Fibroblast of peridontal ligament (primary cell): ENCODE measurements around the gene WDR36.
"Not testable (repeated sequence)": the region's sequence is repeated elsewhere in the genome, so short reads cannot be mapped to it uniquely, and the experiment has no call there.

Experiments used
- DNase-seq: peaks from one replicate; pipeline ENCODE4 v3.0.0-alpha.2; 2010; ENCODE audit errors: extremely low read depth

The WDR36 gene

DNA sequence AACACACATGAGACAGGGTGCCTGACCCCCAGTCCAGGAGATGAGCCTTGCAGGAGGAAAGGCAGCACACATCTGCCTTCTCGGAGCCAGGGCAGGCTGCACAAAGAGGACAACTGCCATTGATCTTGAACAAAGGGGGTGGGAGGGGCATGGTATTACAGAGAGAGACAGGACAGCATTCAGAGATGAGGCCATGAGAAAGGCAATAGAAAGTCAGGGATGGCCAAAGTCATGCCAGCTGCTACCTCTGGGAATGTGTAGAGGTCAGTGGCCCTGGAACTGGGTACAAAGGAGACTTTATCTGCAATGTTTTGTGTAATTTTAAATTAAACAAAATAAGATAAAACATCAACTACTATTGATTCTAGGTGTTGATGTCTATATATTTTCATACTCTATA, 43.2 kb downstream of the WDR36 start:
- DNase-seq, result no peak

DNA sequence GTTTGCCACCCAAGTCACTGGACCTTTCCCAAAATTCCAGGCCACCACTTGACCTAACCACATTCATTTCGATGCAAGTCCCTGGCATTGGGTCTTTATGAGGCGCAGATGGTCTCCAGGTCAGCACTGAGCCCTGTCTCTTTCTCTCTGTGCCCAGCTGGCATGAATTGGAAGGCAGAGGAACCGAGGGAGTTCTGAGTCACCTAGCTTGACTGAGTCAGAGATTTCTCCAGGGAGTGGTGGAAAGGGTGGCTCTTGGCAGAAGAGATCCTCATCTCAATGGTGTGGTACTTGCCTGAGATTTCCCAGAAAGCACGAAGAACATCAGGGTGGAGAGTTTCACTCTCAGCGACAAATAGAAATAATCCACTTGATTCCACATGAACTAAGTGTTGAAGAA, 43.8 kb downstream of the WDR36 start:
- DNase-seq, result peak; percentile 58

- no peak for DNase-seq
Observed at GRCh38 chr5:111138096-111138495, 45.9 kb downstream of the WDR36 start.

DNA sequence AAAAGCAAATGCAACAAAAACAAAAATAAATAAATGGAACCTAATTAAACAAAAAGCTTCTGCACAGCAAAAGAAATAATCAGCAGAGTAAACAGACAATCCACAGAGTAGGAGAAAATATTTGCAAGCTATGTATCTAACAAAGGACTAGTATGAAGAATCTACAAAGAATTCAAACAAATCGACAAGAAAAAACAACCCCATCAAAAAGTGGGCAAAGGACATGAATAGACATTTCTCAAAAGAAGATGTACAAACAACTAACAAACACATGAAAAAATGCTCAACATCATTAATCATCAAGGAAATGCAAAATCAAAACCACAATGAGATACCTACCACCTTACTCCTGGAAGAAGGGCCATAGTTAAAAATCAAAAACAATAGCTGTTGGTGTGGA, 49.3 kb downstream of the WDR36 start:
- not testable (repeated sequence) for DNase-seq

- peak; percentile 49 for DNase-seq
Observed at GRCh38 chr5:111142932-111143331, 50.8 kb downstream of the WDR36 start.

DNA sequence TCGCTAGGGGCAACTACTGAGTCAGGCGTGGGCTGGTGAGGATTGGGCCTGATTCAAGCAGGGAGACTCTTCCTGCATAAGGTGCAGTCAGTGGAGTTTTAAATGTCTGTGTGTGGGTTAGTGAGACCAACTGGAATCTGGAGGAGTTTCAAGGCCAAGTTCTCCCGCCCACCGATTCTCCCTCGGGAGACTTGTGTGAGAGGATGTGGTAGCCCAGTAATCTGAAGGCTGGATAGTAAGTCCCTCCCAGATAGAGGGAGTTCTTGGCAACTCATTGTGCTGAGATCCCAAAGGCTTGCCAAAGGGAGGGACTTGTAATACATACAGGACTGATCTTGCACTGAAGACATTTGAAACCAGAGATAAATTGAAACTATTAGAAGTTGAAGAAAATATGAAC, 51.8 kb downstream of the WDR36 start:
- peak; percentile 98 for DNase-seq

GRCh38 chr5:111144352-111144930, 52.3 kb downstream of the WDR36 start:
- peak; percentile 68 for DNase-seq

- DNase-seq, result no peak
Observed at GRCh38 chr5:111146053-111146452, 53.9 kb downstream of the WDR36 start.

GRCh38 chr5:111147502-111147901, 55.4 kb downstream of the WDR36 start:
- no peak for DNase-seq

- DNase-seq, result no peak
Observed at GRCh38 chr5:111151998-111152397, 59.9 kb downstream of the WDR36 start.

- DNase-seq, result no peak
Observed at GRCh38 chr5:111153483-111153882, 61.3 kb downstream of the WDR36 start.

DNA sequence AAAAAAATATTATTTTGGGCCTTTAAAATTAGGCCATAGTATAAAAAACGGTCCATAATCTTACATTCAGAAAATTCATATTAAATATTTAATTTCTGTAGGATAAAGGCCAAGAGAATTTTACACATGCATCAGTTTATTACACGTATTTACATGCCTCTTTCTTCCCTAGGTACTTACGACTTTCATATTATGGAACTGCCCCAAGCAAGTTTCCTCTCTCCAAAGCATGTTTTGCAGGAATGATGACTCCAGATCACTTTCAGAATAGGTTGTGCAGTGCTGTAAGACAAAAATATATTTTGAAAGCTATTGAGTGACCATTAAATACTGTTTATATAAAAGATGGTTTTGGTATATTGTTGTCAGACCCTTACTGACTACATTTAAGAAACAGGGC, 61.8 kb downstream of the WDR36 start:
- DNase-seq, result no peak

- DNase-seq, result peak; percentile 92
Observed at GRCh38 chr5:111158105-111158744, 66.1 kb downstream of the WDR36 start.

DNA sequence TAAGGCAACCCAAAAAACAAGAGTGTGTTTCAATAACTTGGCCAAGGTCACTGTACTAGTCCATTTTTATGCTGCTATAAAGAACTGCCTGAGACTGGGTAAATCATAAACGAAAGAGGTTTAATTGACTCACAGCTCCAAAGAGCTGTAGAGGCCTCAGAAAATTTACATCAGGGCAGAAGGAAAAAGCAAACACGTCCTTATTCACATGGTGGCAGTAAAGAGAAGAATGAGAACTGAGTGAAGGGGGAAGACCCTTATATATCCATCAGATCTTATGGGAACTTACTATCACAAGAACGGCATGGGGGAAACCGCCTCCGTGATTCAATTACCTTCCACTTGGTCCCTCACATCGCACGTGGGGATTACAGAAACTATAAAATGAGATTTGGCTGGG, 67.7 kb downstream of the WDR36 start:
- DNase-seq, result no peak

DNA sequence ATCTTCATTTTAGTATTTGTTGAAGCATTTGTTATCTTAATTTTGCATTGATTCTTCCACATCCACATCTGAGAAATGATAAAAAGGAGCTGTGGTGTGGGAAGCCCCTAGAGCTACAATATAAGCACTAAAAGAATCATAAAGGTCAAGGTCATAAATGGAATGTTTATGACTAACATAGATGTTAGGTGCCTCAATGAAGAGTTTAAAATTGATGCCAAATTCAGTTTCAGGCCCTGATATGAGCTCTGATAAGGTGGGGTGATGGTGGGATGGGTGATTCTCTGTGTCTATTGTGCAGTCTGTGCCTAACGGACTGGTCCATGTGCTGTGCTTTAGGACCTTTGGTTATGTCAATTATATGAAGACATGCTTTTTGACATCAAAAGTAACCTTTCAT, 70.9 kb downstream of the WDR36 start:
- no peak for DNase-seq

DNA sequence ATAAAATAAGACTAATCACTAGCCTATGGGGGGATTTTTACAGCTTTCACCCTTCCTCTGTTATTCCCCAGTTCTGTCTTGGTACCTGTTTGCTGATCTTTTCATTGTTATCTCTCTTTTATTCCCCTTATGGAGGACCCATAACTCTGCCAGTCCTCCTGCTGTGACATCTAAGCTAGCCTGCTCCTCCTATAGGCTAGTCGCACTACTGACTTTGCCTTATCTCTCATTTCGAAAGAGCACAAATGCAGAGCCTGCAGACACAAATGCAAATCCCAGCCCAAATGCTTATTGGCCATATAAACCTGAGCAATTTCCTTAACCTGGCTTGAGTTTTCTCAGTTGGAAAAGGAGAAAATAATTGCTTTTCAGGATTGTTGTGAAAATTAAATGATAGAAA, 72.9 kb downstream of the WDR36 start:
- DNase-seq, result no peak

DNA sequence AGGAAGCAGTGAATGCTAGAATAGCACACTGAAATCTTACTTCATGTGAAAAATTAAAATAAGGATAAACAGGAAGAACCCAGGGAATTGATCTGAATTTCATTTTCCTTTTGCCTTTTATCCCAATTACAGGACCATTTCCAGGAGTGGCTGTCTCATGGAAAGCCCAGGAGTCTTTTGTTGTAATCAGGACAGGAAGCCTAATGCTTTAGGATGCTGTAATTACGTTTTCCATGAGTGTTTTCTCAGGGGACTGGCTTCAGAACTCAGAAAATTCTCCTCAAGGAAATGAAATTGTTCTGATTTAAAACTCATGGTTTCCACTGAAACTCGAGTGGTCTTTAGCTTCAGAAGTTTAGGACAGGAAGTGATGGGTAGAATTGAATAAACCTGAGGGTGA, 75.4 kb downstream of the WDR36 start:
- DNase-seq, result no peak

DNA sequence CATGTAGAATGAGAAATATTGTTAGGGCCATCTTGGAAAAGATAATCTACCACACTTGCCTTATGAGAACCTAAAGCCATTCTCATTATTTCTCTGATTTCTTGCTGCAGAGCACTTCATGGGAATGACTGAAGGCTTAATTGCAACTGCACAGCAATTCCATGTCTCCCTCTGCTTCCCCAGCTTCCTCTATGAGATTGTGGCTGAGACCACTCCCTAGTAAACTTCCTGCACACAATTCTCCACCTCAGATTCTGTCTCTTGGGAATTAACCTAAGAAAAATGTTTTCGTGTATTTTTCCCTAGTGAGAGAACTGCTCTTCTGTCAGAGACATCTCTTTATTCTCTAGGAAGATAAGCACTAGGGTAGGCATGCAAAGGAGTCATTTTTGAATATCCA, 76.5 kb downstream of the WDR36 start:
- no peak for DNase-seq

GRCh38 chr5:111169269-111169668, 77.1 kb downstream of the WDR36 start:
- no peak for DNase-seq

- DNase-seq, result no peak
Observed at GRCh38 chr5:111170279-111170678, 78.1 kb downstream of the WDR36 start.

- DNase-seq, result no peak
Observed at GRCh38 chr5:111172504-111172903, 80.4 kb downstream of the WDR36 start.

GRCh38 chr5:111173476-111173875, 81.3 kb downstream of the WDR36 start:
- DNase-seq, result peak; percentile 37
